IMR-90 (cell line): ENCODE measurements around the gene ZNF200.

Source experiments
- CEBPB ChIP-seq: IDR thresholded peaks from 2 replicates; pipeline ENCODE4 v1.6.1; 2012; ENCODE audit warnings: low read depth, low read length, improper control_type of control experiment
- CHD1 ChIP-seq: IDR thresholded peaks from 2 replicates; pipeline ENCODE4 v1.6.1; 2012; ENCODE audit warnings: low read depth, low read length, improper control_type of control experiment
- CTCF ChIP-seq: conservative IDR thresholded peaks from 2 replicates; pipeline ENCODE4 v1.5.1; 2012; ENCODE audit warnings: mild to moderate bottlenecking, low read depth, low read length, improper control_type of control experiment
- ELK1 ChIP-seq: fragments of 150-350 bp; IDR thresholded peaks from 2 replicates; pipeline ENCODE4 v1.6.1; 2016; ENCODE audit warnings: low read depth, mild to moderate bottlenecking, low read length, moderate library complexity, borderline replicate concordance
- FOS ChIP-seq: fragments of 150-350 bp; IDR thresholded peaks from 2 replicates; pipeline ENCODE4 v1.6.1; 2016; ENCODE audit warnings: low read depth, low read length
- MAFK ChIP-seq: IDR thresholded peaks from 2 replicates; pipeline ENCODE4 v1.6.1; 2012; ENCODE audit warnings: low read depth, low read length, improper control_type of control experiment
- MXI1 ChIP-seq: IDR thresholded peaks from 2 replicates; pipeline ENCODE4 v1.6.1; 2012; ENCODE audit warnings: low read depth, mild to moderate bottlenecking, low read length, moderate library complexity, borderline replicate concordance
- POLR2A ChIP-seq: IDR thresholded peaks from 2 replicates; pipeline ENCODE4 v1.6.1; 2012; ENCODE audit warnings: mild to moderate bottlenecking, low read depth, low read length
- RAD21 ChIP-seq: IDR thresholded peaks from 2 replicates; pipeline ENCODE4 v1.6.1; 2012; ENCODE audit warnings: low read length, improper control_type of control experiment
- RCOR1 ChIP-seq: IDR thresholded peaks from 2 replicates; pipeline ENCODE4 v1.6.1; 2012; ENCODE audit warnings: mild to moderate bottlenecking, low read length, improper control_type of control experiment; ENCODE audit not compliant: insufficient replicate concordance
- RFX5 ChIP-seq: IDR thresholded peaks from 2 replicates; pipeline ENCODE4 v1.8.0; 2012; ENCODE audit warnings: low read depth, mild to moderate bottlenecking, low read length, moderate library complexity
- SMC3 ChIP-seq: fragments of 150-350 bp; IDR thresholded peaks from 2 replicates; pipeline ENCODE4 v1.6.1; 2016; ENCODE audit warnings: low read depth, mild to moderate bottlenecking, antibody characterized with exemption, low read length, moderate library complexity
- USF2 ChIP-seq: fragments of 150-350 bp; IDR thresholded peaks from 2 replicates; pipeline ENCODE4 v1.6.1; 2017; ENCODE audit warnings: mild to moderate bottlenecking, antibody characterized with exemption, low read length, low read depth

GRCh38 chr16:3246876-3247275 is 11.9 kb upstream of the ZNF200 start:
- TF ChIP-seq POLR2A (no peak), CTCF (no peak), CHD1 (no peak), USF2 (no peak), ELK1 (no peak), RFX5 (no peak), FOS (no peak), RCOR1 (no peak), MAFK (no peak), RAD21 (no peak), MXI1 (no peak), SMC3 (no peak), CEBPB (no peak)
